Stomach (tissue), 9 donors: ENCODE measurements around the gene OBSCN. TPM values are rescaled to one million over a fixed set of nuclear protein-coding genes. Genes with fewer than 3 reads are reported as not detected.

Source experiments
- DNase-seq, 2 donors: peaks; one replicate each; pipeline versions ENCODE4 v3.0.0 to v3.0.0-alpha.2; 2013 to 2019
- H3K27ac ChIP-seq, 5 donors: fragments of 200-600 bp in 4 of 5; sonication (generic) in 4 of 5; one replicate each; pipeline ENCODE4 v1.5.1; 2013 to 2019; ENCODE audit warnings: mild to moderate bottlenecking in 1 of 5, moderate library complexity in 1 of 5
- H3K27me3 ChIP-seq, 3 donors: fragments of 200-600 bp; sonication (generic); one replicate each; pipeline ENCODE4 v1.5.1; 2017 to 2019; ENCODE audit warnings: mixed run types in 1 of 3
- H3K36me3 ChIP-seq, 4 donors: fragments of 200-600 bp; sonication (generic); 1 replicate in 3 of 4; 2 replicates in 1 of 4; pipeline ENCODE4 v1.5.1; 2016 to 2019
- H3K4me1 ChIP-seq, 4 donors: fragments of 200-600 bp; sonication (generic); one replicate each; pipeline ENCODE4 v1.5.1; 2016 to 2019
- H3K4me3 ChIP-seq, 4 donors: fragments of 200-600 bp; sonication (generic) in 3 of 4; one replicate each; pipeline ENCODE4 v1.5.1; 2016 to 2019; ENCODE audit warnings: mild to moderate bottlenecking in 1 of 4
- H3K9me3 ChIP-seq, 4 donors: fragments of 200-600 bp; sonication (generic); one replicate each; pipeline ENCODE4 v1.5.1; 2016 to 2019
- EP300 ChIP-seq: sonication (generic); formaldehyde crosslinking; IDR thresholded peaks from one replicate; pipeline ENCODE4 v1.6.1; 2017; ENCODE audit warnings: antibody characterized with exemption
- POLR2A ChIP-seq, 4 donors: fragments of 450-650 bp; IDR thresholded peaks; one replicate each; pipeline ENCODE4 v1.6.1; 2016; ENCODE audit warnings: antibody characterized with exemption in 4 of 4, control low read depth in 2 of 4, mild to moderate bottlenecking in 1 of 4, moderate library complexity in 1 of 4
- POLR2AphosphoS5 ChIP-seq, 3 donors: sonication (generic); formaldehyde crosslinking; IDR thresholded peaks; one replicate each; pipeline ENCODE4 v1.6.1; 2016; ENCODE audit warnings: antibody characterized with exemption in 3 of 3
- WGBS, 5 donors: extraction: QIAGEN DNeasy Blood & Tissue Kit in 3 of 5; methylation state at CpG; one replicate each; pipeline versions ENCODE4 v1.1.5 to v1.1.7; 2013 to 2018; 5-methylcytosine and 5-hydroxymethylcytosine counted together
- intact Hi-C: fragments of 100-400 bp; cut with DNase I; formaldehyde crosslinking; loops from one replicate; pipeline ENCODE4 v1.15.1; 2023; ENCODE audit warnings: low total_unique reads
- polyA plus RNA-seq, 3 donors: library from polyadenylated mRNA; stranded (reverse); fragments of 200-250 nt; gene quantifications; one replicate each; pipeline ENCODE4 v1.2.3, GENCODE V29; 2013
- total RNA-seq, 5 donors: library from RNA; depleted of rRNA; stranded (reverse); fragments of >200 nt; gene quantifications; one replicate each; pipeline versions ENCODE4 v1.1.0 to v1.2.3, GENCODE V29; 2014 to 2016
- TF ChIP-seq, protein P1 (sequence below), 7 experiments: fragments of 450-650 bp in 4 of 7; fragments of 200-600 bp in 3 of 7; sonication (generic) in 3 of 7; IDR thresholded peaks; one replicate each; pipeline ENCODE4 v1.5.1; 2016 to 2019; ENCODE audit warnings: antibody characterized with exemption in 7 of 7, control low read depth in 2 of 7, mild to moderate bottlenecking in 1 of 7
- donor health status: healthy with polysubstance abuse.
- donor health status: Bipolar disorder and iron deficiency.
- donor health status: healthy.

OBSCN gene
- total and polyA plus RNA-seq, 8 donors, result 7.2 to 111 (median 24.7) TPM

DNA sequence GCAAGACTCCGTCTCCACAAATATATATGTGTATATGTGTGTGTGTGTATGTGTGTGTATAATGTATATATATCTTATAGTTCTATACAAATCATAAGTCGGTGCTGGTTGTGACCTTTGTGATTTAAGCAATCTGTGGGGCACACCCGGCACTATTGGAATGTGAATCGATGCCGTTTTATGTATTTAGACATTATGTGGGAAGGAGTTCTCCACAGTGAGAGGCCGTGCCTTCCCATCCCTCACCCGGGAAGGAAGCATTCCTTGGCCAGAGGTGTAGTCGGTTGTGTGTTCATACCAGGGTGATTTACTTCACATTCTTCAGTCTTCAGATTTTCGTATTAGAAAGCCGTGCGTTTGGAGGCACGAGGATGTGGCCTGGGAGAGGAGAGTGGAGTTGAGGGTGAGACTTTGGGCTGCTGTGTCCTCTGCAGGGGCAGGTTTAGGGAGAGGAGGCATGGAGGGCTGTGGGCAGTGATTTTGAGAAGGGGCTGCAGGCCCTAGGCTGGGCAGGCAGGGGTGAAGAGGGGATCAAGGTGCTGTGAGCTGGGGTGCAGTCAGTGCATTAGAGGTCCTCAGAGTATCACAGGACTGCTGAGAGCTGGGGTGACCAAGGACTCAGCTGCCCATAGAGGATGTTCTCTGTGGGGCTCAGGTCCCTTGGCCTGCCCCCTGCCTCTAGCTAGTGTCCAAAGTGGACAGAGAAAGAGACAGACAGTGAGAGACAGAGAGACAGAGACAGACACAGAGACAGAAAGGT, 141.0 kb downstream of the OBSCN start:
- TF ChIP-seq POLR2AphosphoS5 (IDR thresholded peaks at IDR 0.05) (no peak), EP300 (no peak), POLR2A (IDR thresholded peaks at IDR 0.05) (no peak)
- TF ChIP-seq, protein P1, sequence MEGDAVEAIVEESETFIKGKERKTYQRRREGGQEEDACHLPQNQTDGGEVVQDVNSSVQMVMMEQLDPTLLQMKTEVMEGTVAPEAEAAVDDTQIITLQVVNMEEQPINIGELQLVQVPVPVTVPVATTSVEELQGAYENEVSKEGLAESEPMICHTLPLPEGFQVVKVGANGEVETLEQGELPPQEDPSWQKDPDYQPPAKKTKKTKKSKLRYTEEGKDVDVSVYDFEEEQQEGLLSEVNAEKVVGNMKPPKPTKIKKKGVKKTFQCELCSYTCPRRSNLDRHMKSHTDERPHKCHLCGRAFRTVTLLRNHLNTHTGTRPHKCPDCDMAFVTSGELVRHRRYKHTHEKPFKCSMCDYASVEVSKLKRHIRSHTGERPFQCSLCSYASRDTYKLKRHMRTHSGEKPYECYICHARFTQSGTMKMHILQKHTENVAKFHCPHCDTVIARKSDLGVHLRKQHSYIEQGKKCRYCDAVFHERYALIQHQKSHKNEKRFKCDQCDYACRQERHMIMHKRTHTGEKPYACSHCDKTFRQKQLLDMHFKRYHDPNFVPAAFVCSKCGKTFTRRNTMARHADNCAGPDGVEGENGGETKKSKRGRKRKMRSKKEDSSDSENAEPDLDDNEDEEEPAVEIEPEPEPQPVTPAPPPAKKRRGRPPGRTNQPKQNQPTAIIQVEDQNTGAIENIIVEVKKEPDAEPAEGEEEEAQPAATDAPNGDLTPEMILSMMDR (IDR thresholded peaks at IDR 0.05), result no peak
- peaks cover 0 to 5% (median 0%) of the 10 kb centered on the region in 4 donors for H3K9me3 ChIP-seq
- intact Hi-C loops, result no loop called here
- WGBS, 5 donors, result 48 to 70% (median 61%) methylated on average over 12 of the region's 12 CpGs
- no peak overlapping the region for H3K4me3 ChIP-seq
- no peaks in the 10 kb centered on the region for H3K4me1 ChIP-seq
- no peak for DNase-seq
- no peak overlapping the region for H3K27ac ChIP-seq
- H3K36me3 ChIP-seq, result no peaks in the 10 kb centered on the region
- no peaks in the 10 kb centered on the region for H3K27me3 ChIP-seq

DNA sequence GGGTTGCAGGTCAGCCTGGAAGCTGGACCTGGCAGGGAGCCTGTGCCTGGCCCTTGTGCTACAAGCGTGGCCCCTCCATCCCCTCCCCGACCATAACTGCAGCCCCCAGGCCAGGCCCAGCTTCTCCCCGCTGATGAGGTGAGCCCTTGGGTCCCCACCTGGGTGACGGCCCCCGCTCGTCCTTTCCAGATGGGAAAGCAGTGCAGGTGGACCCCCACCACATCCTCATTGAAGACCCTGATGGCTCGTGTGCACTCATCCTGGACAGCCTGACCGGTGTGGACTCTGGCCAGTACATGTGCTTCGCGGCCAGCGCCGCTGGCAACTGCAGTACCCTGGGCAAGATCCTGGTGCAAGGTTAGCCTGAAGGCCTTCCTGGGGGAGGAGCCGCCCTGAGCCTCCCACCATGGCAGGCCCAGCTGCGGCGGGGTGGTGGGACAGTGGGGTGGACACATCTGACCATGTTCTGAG, 141.9 kb downstream of the OBSCN start:
- WGBS, 5 donors, result 86 to 97% (median 92%) methylated on average over 13 to 15 of the region's 15 CpGs
- H3K4me1 ChIP-seq, result no peaks in the 10 kb centered on the region
- DNase-seq, result no peak
- intact Hi-C loops, result no loop called here
- TF ChIP-seq, protein P1 (IDR thresholded peaks at IDR 0.05), result no peak
- TF ChIP-seq POLR2A (IDR thresholded peaks at IDR 0.05), result no peak
- no peak for TF ChIP-seq EP300
- TF ChIP-seq POLR2AphosphoS5 (IDR thresholded peaks at IDR 0.05), result no peak
- no peaks in the 10 kb centered on the region for H3K27me3 ChIP-seq
- no peaks in the 10 kb centered on the region for H3K36me3 ChIP-seq
- H3K4me3 ChIP-seq, result no peak overlapping the region
- H3K9me3 ChIP-seq, result peaks cover 0 to under 1% (median 0%) of the 10 kb centered on the region in 4 donors
- H3K27ac ChIP-seq, result no peak overlapping the region

DNA sequence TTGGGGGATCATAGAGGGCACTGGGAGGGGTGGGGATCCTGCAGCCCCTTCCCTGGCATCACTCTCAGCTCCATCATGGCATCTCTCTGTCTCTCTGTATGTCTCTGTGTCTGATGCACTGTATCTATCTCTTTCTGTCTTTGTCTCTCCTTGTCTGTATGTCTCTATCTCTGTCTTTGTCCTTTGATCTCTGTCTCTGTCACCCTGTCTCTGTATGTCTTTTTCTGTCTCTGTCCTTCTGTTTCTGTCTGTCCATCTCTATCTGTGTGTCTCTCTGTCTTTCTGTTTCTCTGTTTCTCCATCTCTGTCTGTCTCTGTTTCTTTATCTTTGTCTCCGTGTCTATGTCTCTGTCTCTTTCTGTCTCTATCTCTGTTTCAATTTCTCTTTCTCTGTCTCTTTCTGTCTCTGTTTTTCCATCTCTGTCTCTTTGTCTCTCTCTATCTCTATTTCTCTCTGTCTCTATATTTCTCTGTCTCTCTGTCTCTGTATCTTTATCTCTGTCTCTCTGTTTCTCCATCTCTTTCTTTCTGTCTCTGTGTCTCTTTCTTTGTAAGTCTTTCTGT, 142.4 kb downstream of the OBSCN start:
- no peaks in the 10 kb centered on the region for H3K36me3 ChIP-seq
- 84 to 98% (median 90%) methylated on average over 1 of the region's 1 CpG for WGBS, 5 donors
- H3K4me3 ChIP-seq, result no peak overlapping the region
- intact Hi-C loops, result no loop called here
- H3K27ac ChIP-seq, result no peak overlapping the region
- TF ChIP-seq POLR2AphosphoS5 (IDR thresholded peaks at IDR 0.05) (no peak), POLR2A (IDR thresholded peaks at IDR 0.05) (no peak), EP300 (no peak)
- TF ChIP-seq, protein P1 (IDR thresholded peaks at IDR 0.05), result no peak
- H3K9me3 ChIP-seq, result no peaks in the 10 kb centered on the region
- no peak for DNase-seq
- no peaks in the 10 kb centered on the region for H3K27me3 ChIP-seq
- H3K4me1 ChIP-seq, result no peaks in the 10 kb centered on the region

DNA sequence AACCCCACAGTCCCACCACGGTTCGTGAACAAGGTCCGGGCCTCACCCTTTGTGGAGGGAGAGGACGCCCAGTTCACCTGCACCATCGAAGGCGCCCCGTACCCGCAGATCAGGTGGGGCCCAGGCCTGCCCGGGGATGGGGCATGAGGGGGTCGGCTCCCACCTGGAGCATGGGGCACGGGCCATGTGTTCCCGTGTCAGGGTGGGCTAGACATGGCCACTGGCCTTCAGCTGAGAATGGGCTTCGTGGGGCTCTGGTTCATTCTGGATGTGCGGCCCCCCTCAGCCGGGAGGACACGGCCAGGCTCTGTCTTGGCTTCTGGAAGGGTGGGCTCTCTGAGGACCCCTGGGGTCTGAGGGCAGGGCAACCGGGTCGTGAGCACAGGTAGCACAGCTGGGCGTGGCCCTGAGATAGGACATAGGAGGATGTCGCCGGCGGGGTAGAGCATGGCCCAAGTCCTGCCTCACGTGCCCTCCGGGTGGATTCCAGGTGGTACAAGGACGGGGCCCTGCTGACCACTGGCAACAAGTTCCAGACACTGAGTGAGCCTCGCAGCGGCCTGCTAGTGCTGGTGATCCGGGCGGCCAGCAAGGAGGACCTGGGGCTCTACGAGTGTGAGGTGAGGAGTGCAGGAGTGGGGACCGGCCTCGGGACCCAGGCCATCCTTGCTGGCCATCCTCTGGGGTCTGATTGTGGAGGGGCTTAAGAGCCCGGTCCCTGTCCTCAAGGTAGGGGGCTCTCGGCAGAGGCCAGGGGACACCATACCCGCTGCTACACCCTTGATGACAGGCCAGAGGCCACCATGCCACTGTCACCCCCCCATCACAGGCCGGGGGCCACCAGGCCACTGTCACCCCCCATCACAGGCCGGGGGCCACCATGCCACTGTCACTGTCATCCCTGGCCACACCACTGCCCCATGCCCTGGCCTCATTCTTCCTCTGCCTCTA, 143.3 kb downstream of the OBSCN start:
- no peaks in the 10 kb centered on the region for H3K36me3 ChIP-seq
- H3K27me3 ChIP-seq, result no peaks in the 10 kb centered on the region
- no peaks in the 10 kb centered on the region for H3K9me3 ChIP-seq
- DNase-seq, result no peak
- intact Hi-C loops, result no loop called here
- H3K4me3 ChIP-seq, result no peak overlapping the region
- no peak overlapping the region for H3K27ac ChIP-seq
- 86 to 91% (median 87%) methylated on average over 23 to 37 of the region's 37 CpGs for WGBS, 5 donors
- no peaks in the 10 kb centered on the region for H3K4me1 ChIP-seq
- TF ChIP-seq, protein P1 (IDR thresholded peaks at IDR 0.05), result no peak
- no peak for TF ChIP-seq POLR2AphosphoS5 (IDR thresholded peaks at IDR 0.05)
- TF ChIP-seq POLR2A (IDR thresholded peaks at IDR 0.05), result no peak
- no peak for TF ChIP-seq EP300
